Measurements from ENCODE around the gene GALC.

The GALC gene

DNA sequence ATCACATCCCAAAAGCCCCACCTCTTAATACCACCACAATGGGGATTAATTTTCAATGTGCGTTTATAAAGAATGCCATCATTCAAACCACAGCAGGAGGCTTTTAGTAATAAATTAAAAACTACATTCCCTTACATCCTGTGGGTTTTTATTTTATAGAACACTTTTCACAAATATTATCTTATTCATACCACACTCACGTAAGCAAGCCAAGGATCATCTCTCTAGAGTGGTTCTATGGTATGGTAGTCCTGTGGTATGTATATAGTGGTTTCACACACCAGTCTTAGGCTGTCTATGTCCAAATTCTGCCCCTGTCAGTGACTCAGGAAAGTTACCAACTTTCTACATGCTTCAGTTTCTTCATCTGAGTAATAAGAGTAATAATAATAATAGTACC, 100.2 kb downstream of the GALC start:
- H3K4me3 ChIP-seq (ENCODE audit: low read length): no peak overlapping the region
- H3K27ac ChIP-seq (ENCODE audit: low read depth, low read length): no peak overlapping the region
- no peak overlapping the region for H3K9ac ChIP-seq (ENCODE audit: low read length)
- H3K27me3 ChIP-seq (ENCODE audit: control insufficient read depth, insufficient read depth, low read length): no peaks in the 10 kb centered on the region
- H3K36me3 ChIP-seq (ENCODE audit: control insufficient read depth, insufficient read depth, low read length): no peaks in the 10 kb centered on the region
- H3K4me1 ChIP-seq (ENCODE audit: control insufficient read depth, insufficient read depth, low read length): no peaks in the 10 kb centered on the region

DNA sequence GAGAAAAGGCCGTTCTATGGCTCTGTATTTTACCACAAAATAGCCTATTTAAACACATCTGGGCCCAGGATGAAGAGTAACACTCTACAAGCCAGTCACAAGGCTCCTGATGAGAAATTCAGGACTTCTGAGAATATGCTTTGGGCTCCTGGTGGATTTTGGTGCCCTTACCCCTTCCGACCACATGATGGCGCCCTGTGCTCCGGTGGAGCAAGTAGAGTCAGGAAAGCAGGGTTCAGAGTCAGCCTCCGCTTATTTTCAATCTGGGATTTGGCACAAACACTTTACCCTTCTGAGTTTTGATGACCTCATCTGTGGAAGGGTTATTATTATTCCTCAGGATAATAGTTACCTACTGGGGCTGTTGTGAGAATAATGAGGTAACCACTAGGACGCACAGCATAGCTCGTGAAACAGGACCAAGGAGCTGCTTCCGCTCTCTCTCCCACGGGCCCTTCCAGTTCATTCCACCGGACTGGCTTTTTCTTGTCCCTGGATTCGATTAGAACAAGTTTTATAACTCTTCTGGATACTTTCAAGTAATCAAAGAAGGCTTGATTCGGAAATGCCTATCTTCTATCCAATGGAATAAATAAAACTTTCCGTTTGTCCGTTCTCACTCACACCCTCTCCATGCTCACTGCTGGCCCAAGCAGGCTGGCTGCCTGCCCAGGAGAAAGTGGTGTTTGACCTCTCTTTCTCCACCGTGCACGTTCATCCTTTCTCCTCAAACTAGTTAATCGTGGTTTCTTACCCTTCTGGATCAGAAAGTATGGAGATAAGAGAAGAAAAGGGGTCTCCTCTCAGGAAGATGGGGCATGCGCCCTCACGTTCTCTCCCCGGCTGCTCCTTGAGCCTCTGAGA, 104.6 kb downstream of the GALC start:
- H3K4me3 ChIP-seq (ENCODE audit: low read length): no peak overlapping the region

DNA sequence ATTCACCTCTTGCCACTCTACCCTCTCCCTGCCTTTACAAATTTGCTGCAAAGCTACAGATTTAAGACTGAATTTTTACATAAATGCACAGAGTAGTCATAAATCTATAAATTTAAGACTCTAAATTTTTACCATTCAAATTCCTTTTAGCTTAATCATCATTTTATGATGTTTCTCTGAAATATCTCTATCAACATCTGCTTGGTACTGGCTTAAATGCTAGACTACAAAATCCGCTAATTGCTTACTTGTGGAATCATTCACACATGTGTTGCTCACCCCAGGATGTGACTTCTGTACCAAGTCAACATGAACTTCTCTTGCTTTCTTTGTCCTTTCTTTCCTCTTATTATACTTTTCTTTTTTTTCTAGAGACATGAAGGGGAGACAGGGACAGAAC, 109.2 kb downstream of the GALC start:
- H3K36me3 ChIP-seq (ENCODE audit: control insufficient read depth, insufficient read depth, low read length): no peaks in the 10 kb centered on the region
- H3K4me3 ChIP-seq (ENCODE audit: low read length): no peak overlapping the region
- H3K27ac ChIP-seq (ENCODE audit: low read depth, low read length): no peak overlapping the region
- H3K9ac ChIP-seq (ENCODE audit: low read length): no peak overlapping the region
- no peaks in the 10 kb centered on the region for H3K27me3 ChIP-seq (ENCODE audit: control insufficient read depth, insufficient read depth, low read length)
- no peaks in the 10 kb centered on the region for H3K4me1 ChIP-seq (ENCODE audit: control insufficient read depth, insufficient read depth, low read length)

More for the DNA sequence above, 104.6 kb downstream of the GALC start:
- no peaks in the 10 kb centered on the region for H3K27me3 ChIP-seq (ENCODE audit: control insufficient read depth, insufficient read depth, low read length)
- H3K9ac ChIP-seq (ENCODE audit: low read length): no peak overlapping the region
- H3K27ac ChIP-seq (ENCODE audit: low read depth, low read length): no peak overlapping the region
- H3K36me3 ChIP-seq (ENCODE audit: control insufficient read depth, insufficient read depth, low read length): no peaks in the 10 kb centered on the region
- no peaks in the 10 kb centered on the region for H3K4me1 ChIP-seq (ENCODE audit: control insufficient read depth, insufficient read depth, low read length)

Measured in rectal smooth muscle tissue (tissue), 1 donor.